Bronchial epithelial cell (primary cell): ENCODE results near the gene RBBP8NL. TPM values are rescaled to one million over a fixed set of nuclear protein-coding genes. Genes with fewer than 3 reads are reported as not detected.

Experiments
- DNase-seq: peaks from one replicate; pipeline ENCODE4 v3.0.0-alpha.2; 2010; ENCODE audit warnings: low read depth
- FAIRE-seq: peaks from 2 replicates; lab custom pipeline; 2011; peaks lifted over from hg19 to GRCh38; lab: Jason Lieb, UNC
- H3K27me3 ChIP-seq: 2 replicates; pipeline ENCODE4 v1.5.1; 2011; ENCODE audit warnings: low read length; ENCODE audit not compliant: control insufficient read depth, insufficient read depth
- H3K36me3 ChIP-seq: 2 replicates; pipeline ENCODE4 v1.5.1; 2011; ENCODE audit warnings: low read length; ENCODE audit not compliant: control insufficient read depth, insufficient read depth
- H3K4me3 ChIP-seq: 2 replicates; pipeline ENCODE4 v1.5.1; 2011; ENCODE audit warnings: mild to moderate bottlenecking, low read depth, low read length, control low read depth
- CTCF ChIP-seq: IDR thresholded peaks from 2 replicates; pipeline ENCODE4 v1.5.1; 2011; ENCODE audit warnings: mild to moderate bottlenecking, moderate library complexity, low read length, control low read depth, inconsistent platforms; ENCODE audit not compliant: insufficient read depth, severe bottlenecking
- total RNA-seq: library from RNA; depleted of rRNA; stranded (reverse); fragments of >200 nt; gene quantifications from 2 replicates; pipeline ENCODE4 v1.2.1, GENCODE V29; 2014

RBBP8NL gene
- total RNA-seq, 1 donor from 2014 or later = under 0.01 TPM

- H3K27me3 ChIP-seq = no peaks in the 10 kb centered on the region
- TF ChIP-seq CTCF = no peak
- H3K36me3 ChIP-seq = peaks cover 17% of the 10 kb centered on the region
- FAIRE-seq (no peak), DNase-seq (no peak)
- peak overlapping the region; percentile 97 for H3K4me3 ChIP-seq
These were observed 40.0 kb downstream of the RBBP8NL start for GRCh38 chr20:62387219-62387913.

- DNase-seq (peak; percentile 78), FAIRE-seq (no peak)
- Histone ChIP-seq H3K36me3 (peaks cover 17% of the 10 kb centered on the region), H3K4me3 (peak within 1 kb of the TSS; percentile 97), H3K27me3 (no peaks in the 10 kb centered on the region)
- peak; percentile 12 for TF ChIP-seq CTCF
These were observed 40.7 kb downstream of the RBBP8NL start, which contains the start of gene RPS21 for GRCh38 chr20:62386383-62387218. RPS21 (plus strand) TSS chr20:62387103; CDS start chr20:62387339, 236 bp downstream.

GRCh38 chr20:62382306-62383198 is 44.8 kb downstream of the RBBP8NL start:
- peak; percentile 67 for DNase-seq
- TF ChIP-seq CTCF = peak; percentile 98
- no peak for FAIRE-seq
- no peaks in the 10 kb centered on the region for H3K36me3 ChIP-seq
- no peaks in the 10 kb centered on the region for H3K27me3 ChIP-seq
- no peak overlapping the region for H3K4me3 ChIP-seq

- no peak for DNase-seq
- Histone ChIP-seq H3K36me3 (no peaks in the 10 kb centered on the region), H3K27me3 (no peaks in the 10 kb centered on the region), H3K4me3 (no peak overlapping the region)
- no peak for TF ChIP-seq CTCF
- no peak for FAIRE-seq
These were observed 45.5 kb downstream of the RBBP8NL start for GRCh38 chr20:62381842-62382241.

GRCh38 chr20:62381202-62381797 is 46.0 kb downstream of the RBBP8NL start:
- H3K4me3 ChIP-seq = no peak overlapping the region
- no peaks in the 10 kb centered on the region for H3K36me3 ChIP-seq
- FAIRE-seq (peak; percentile 32), DNase-seq (peak; percentile 88)
- TF ChIP-seq CTCF = no peak
- no peaks in the 10 kb centered on the region for H3K27me3 ChIP-seq
